Measurements from ENCODE around the gene PAFAH2.

DNA sequence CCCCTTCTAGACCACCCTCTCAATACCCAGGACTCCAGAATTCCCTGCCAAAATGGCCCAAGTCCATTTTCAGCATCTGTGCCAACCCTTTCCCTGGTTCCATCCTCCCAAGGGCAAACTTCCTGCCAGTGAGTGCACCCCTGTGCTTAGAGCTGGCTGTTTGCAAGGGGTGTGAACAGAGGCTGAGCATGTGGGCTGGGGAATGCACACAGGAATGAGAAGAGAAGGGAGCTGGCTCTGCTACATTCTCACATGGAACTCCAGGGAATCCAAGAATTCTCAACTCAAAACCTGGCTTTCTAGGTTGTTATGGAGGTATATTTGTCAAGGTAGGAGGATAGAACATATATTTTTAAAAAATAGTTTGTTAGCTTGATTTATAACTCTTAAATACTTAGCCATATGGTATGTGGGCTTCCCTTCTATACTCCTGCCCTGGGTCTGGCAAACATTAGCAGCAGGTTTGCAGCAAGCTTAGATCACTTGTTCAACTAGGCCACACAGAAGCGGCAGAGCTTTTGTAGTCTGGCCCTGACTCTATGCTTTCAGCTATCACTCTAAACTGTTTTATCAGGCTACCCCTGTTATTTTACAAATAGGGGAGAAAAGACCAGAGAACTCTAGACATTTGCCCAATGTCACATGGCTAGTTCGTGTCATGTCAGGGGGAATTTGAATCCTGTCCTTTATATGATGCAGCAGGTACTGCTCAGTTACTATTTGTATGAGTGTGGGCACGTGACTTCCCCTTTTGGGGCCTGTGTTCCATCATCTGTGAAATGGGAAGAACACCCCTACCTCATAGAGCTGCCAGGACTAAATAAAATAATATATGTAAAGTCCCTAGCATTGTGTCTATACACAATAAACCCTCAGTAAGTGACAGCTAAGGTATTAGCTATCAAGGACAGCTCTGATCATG, 83.5 kb downstream of the PAFAH2 start:
- TF ChIP-seq, protein P1, sequence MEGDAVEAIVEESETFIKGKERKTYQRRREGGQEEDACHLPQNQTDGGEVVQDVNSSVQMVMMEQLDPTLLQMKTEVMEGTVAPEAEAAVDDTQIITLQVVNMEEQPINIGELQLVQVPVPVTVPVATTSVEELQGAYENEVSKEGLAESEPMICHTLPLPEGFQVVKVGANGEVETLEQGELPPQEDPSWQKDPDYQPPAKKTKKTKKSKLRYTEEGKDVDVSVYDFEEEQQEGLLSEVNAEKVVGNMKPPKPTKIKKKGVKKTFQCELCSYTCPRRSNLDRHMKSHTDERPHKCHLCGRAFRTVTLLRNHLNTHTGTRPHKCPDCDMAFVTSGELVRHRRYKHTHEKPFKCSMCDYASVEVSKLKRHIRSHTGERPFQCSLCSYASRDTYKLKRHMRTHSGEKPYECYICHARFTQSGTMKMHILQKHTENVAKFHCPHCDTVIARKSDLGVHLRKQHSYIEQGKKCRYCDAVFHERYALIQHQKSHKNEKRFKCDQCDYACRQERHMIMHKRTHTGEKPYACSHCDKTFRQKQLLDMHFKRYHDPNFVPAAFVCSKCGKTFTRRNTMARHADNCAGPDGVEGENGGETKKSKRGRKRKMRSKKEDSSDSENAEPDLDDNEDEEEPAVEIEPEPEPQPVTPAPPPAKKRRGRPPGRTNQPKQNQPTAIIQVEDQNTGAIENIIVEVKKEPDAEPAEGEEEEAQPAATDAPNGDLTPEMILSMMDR (IDR thresholded peaks at IDR 0.05 in 2 of 3, conservative IDR thresholded peaks at IDR 0.05 in 1 of 3; ENCODE audit: borderline replicate concordance in 1 of 3, insufficient read depth in 1 of 3, low read depth in 2 of 3, low read length in 2 of 3): no peak
- no peak for TF ChIP-seq ZFX (IDR thresholded peaks at IDR 0.05)
- no peak for TF ChIP-seq POLR2AphosphoS5 (IDR thresholded peaks at IDR 0.05; ENCODE audit: low read depth, low read length)
- TF ChIP-seq JUND (IDR thresholded peaks at IDR 0.05): no peak
- TF ChIP-seq RAD21 (IDR thresholded peaks at IDR 0.05; ENCODE audit: low read depth): no peak
- TF ChIP-seq SRF (IDR thresholded peaks at IDR 0.05; ENCODE audit: low read depth): no peak
- TF ChIP-seq, protein P2, sequence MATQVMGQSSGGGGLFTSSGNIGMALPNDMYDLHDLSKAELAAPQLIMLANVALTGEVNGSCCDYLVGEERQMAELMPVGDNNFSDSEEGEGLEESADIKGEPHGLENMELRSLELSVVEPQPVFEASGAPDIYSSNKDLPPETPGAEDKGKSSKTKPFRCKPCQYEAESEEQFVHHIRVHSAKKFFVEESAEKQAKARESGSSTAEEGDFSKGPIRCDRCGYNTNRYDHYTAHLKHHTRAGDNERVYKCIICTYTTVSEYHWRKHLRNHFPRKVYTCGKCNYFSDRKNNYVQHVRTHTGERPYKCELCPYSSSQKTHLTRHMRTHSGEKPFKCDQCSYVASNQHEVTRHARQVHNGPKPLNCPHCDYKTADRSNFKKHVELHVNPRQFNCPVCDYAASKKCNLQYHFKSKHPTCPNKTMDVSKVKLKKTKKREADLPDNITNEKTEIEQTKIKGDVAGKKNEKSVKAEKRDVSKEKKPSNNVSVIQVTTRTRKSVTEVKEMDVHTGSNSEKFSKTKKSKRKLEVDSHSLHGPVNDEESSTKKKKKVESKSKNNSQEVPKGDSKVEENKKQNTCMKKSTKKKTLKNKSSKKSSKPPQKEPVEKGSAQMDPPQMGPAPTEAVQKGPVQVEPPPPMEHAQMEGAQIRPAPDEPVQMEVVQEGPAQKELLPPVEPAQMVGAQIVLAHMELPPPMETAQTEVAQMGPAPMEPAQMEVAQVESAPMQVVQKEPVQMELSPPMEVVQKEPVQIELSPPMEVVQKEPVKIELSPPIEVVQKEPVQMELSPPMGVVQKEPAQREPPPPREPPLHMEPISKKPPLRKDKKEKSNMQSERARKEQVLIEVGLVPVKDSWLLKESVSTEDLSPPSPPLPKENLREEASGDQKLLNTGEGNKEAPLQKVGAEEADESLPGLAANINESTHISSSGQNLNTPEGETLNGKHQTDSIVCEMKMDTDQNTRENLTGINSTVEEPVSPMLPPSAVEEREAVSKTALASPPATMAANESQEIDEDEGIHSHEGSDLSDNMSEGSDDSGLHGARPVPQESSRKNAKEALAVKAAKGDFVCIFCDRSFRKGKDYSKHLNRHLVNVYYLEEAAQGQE (IDR thresholded peaks at IDR 0.05; ENCODE audit: low read depth): no peak
- TF ChIP-seq, protein P3, sequence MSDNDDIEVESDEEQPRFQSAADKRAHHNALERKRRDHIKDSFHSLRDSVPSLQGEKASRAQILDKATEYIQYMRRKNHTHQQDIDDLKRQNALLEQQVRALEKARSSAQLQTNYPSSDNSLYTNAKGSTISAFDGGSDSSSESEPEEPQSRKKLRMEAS (IDR thresholded peaks at IDR 0.05): no peak
- TF ChIP-seq POLR2A (IDR thresholded peaks at IDR 0.05; ENCODE audit: borderline replicate concordance, extremely low read depth, insufficient read depth, insufficient read length): no peak
- TF ChIP-seq FOSL1 (IDR thresholded peaks at IDR 0.05; ENCODE audit: low read depth): no peak
